Measurements from ENCODE around the gene SAMD4A. TPM values are rescaled to one million over a fixed set of nuclear protein-coding genes. Genes with fewer than 3 reads are reported as not detected.
A peak's percentile ranks its signal among the peaks of the same experiment; 100 is the strongest.

SAMD4A gene
- total and polyA plus RNA-seq, 2 donors (not counting 1 experiment from before 2014, with no cell fraction given) = 9.3 to 39.8 TPM

GRCh38 chr14:54562334-54562733, 4.6 kb upstream of the SAMD4A start:
- DNase-seq (ENCODE audit: low read depth in 2 of 2) = peak in 1 of 2 donors; percentile 82
- H2AFZ ChIP-seq (ENCODE audit: low read length) = no peak overlapping the region
- H3K9ac ChIP-seq (ENCODE audit: insufficient read depth, low read length) = no peak overlapping the region
- no peak overlapping the region for H3K27ac ChIP-seq (ENCODE audit: insufficient read depth, low read length)
- H3K36me3 ChIP-seq (ENCODE audit: control insufficient read depth, insufficient read depth, low read length) = no peaks in the 10 kb centered on the region
- TF ChIP-seq EZH2 (IDR thresholded peaks at IDR 0.05; ENCODE audit: low read length, missing control alignments) (no peak), CTCF (conservative IDR thresholded peaks at IDR 0.05 in 1 of 2, IDR thresholded peaks at IDR 0.05 in 1 of 2; ENCODE audit: low read depth in 1 of 2, low read length in 2 of 2) (no peak)
- H4K20me1 ChIP-seq (ENCODE audit: control insufficient read depth, extremely low read depth, insufficient read depth, low read length) = no peaks in the 10 kb centered on the region
- H3K4me1 ChIP-seq (ENCODE audit: control insufficient read depth, extremely low read depth, insufficient read depth, low read length) = peaks cover 2% of the 10 kb centered on the region
- H3K4me2 ChIP-seq (ENCODE audit: extremely low read depth, insufficient read depth, low read length) = no peak overlapping the region
- no peaks in the 10 kb centered on the region for H3K27me3 ChIP-seq (ENCODE audit: control insufficient read depth, insufficient read depth, low read length)
- no peak overlapping the region for H3K4me3 ChIP-seq (replicated peaks in 1 of 4; ENCODE audit: control extremely low read depth in 1 of 4, insufficient read depth in 1 of 4, low read depth in 3 of 4, low read length in 4 of 4)
- H3K9me3 ChIP-seq (ENCODE audit: control insufficient read depth, insufficient read depth, low read depth, low read length) = no peaks in the 10 kb centered on the region
- H3K79me2 ChIP-seq (ENCODE audit: control insufficient read depth, insufficient read depth, low read length) = peaks cover 12% of the 10 kb centered on the region

- Histone ChIP-seq H3K4me1 (ENCODE audit: control insufficient read depth, extremely low read depth, insufficient read depth, low read length) (peaks cover 2% of the 10 kb centered on the region), H4K20me1 (ENCODE audit: control insufficient read depth, extremely low read depth, insufficient read depth, low read length) (no peaks in the 10 kb centered on the region), H3K27me3 (ENCODE audit: control insufficient read depth, insufficient read depth, low read length) (no peaks in the 10 kb centered on the region), H3K4me3 (replicated peaks in 1 of 4; ENCODE audit: control extremely low read depth in 1 of 4, insufficient read depth in 1 of 4, low read depth in 3 of 4, low read length in 4 of 4) (peak overlapping the region; percentile 56 to 83 (median 71)), H3K4me2 (ENCODE audit: extremely low read depth, insufficient read depth, low read length) (peak overlapping the region; percentile 91), H3K9ac (ENCODE audit: insufficient read depth, low read length) (peak overlapping the region; percentile 33), H3K27ac (ENCODE audit: insufficient read depth, low read length) (peak overlapping the region; percentile 95), H2AFZ (ENCODE audit: low read length) (no peak overlapping the region), H3K36me3 (ENCODE audit: control insufficient read depth, insufficient read depth, low read length) (no peaks in the 10 kb centered on the region), H3K9me3 (ENCODE audit: control insufficient read depth, insufficient read depth, low read depth, low read length) (no peaks in the 10 kb centered on the region), H3K79me2 (ENCODE audit: control insufficient read depth, insufficient read depth, low read length) (peaks cover 30% of the 10 kb centered on the region)
- TF ChIP-seq EZH2 (IDR thresholded peaks at IDR 0.05; ENCODE audit: low read length, missing control alignments) = no peak
- TF ChIP-seq CTCF (conservative IDR thresholded peaks at IDR 0.05 in 1 of 2, IDR thresholded peaks at IDR 0.05 in 1 of 2; ENCODE audit: low read depth in 1 of 2, low read length in 2 of 2) = peak; percentile 35 to 69
- DNase-seq (ENCODE audit: low read depth in 2 of 2) = peak; percentile 26 to 71
These were observed 2.7 kb upstream of the SAMD4A start for GRCh38 chr14:54564071-54564867.

GRCh38 chr14:54564868-54565784, 1.8 kb upstream of the SAMD4A start:
- DNase-seq (ENCODE audit: low read depth in 2 of 2) = peak; percentile 78 to 84
- no peaks in the 10 kb centered on the region for H3K27me3 ChIP-seq (ENCODE audit: control insufficient read depth, insufficient read depth, low read length)
- H4K20me1 ChIP-seq (ENCODE audit: control insufficient read depth, extremely low read depth, insufficient read depth, low read length) = no peaks in the 10 kb centered on the region
- peak overlapping the region; percentile 98 for H3K9ac ChIP-seq (ENCODE audit: insufficient read depth, low read length)
- no peak overlapping the region for H2AFZ ChIP-seq (ENCODE audit: low read length)
- peak in 1 of 2 donors; percentile 14 for TF ChIP-seq CTCF (conservative IDR thresholded peaks at IDR 0.05 in 1 of 2, IDR thresholded peaks at IDR 0.05 in 1 of 2; ENCODE audit: low read depth in 1 of 2, low read length in 2 of 2)
- no peak for TF ChIP-seq EZH2 (IDR thresholded peaks at IDR 0.05; ENCODE audit: low read length, missing control alignments)
- H3K36me3 ChIP-seq (ENCODE audit: control insufficient read depth, insufficient read depth, low read length) = no peaks in the 10 kb centered on the region
- peaks cover 39% of the 10 kb centered on the region for H3K79me2 ChIP-seq (ENCODE audit: control insufficient read depth, insufficient read depth, low read length)
- peaks cover 4% of the 10 kb centered on the region for H3K4me1 ChIP-seq (ENCODE audit: control insufficient read depth, extremely low read depth, insufficient read depth, low read length)
- peak overlapping the region; percentile 56 to 83 (median 71) for H3K4me3 ChIP-seq (replicated peaks in 1 of 4; ENCODE audit: control extremely low read depth in 1 of 4, insufficient read depth in 1 of 4, low read depth in 3 of 4, low read length in 4 of 4)
- H3K27ac ChIP-seq (ENCODE audit: insufficient read depth, low read length) = peak overlapping the region; percentile 95
- H3K9me3 ChIP-seq (ENCODE audit: control insufficient read depth, insufficient read depth, low read depth, low read length) = no peaks in the 10 kb centered on the region
- peak overlapping the region; percentile 91 for H3K4me2 ChIP-seq (ENCODE audit: extremely low read depth, insufficient read depth, low read length)

Measured in fibroblast of lung (primary cell).